CD14-positive monocyte (primary cell): ENCODE results near the gene STRN. TPM values are rescaled to one million over a fixed set of nuclear protein-coding genes. Genes with fewer than 3 reads are reported as not detected.
"Not testable (repeated sequence)": the region's sequence is repeated elsewhere in the genome, so short reads cannot be mapped to it uniquely, and the experiment has no call there.

ENCODE experiments used
- DNase-seq, 3 donors: peaks; one replicate each; pipeline ENCODE4 v3.0.0-alpha.2; 2011 to 2022
- H2AFZ ChIP-seq: 2 replicates; pipeline ENCODE4 v1.6.0; 2012; ENCODE audit warnings: mild to moderate bottlenecking, low read depth, low read length, inconsistent platforms; ENCODE audit not compliant: insufficient read depth, poor library complexity, severe bottlenecking
- H3K27ac ChIP-seq, 2 donors: 1 replicate in 1 of 2; 2 replicates in 1 of 2; pipeline ENCODE4 v1.5.1; 2012 to 2013; ENCODE audit warnings: low read length in 2 of 2, control low read depth in 1 of 2, inconsistent platforms in 1 of 2, low read depth in 1 of 2, mild to moderate bottlenecking in 1 of 2
- H3K27me3 ChIP-seq, 2 donors: one replicate each; pipeline versions ENCODE4 v1.6.0 to v1.6.1; 2011 to 2013; ENCODE audit warnings: low read length in 2 of 2; ENCODE audit not compliant: control insufficient read depth in 2 of 2, insufficient read depth in 2 of 2
- H3K36me3 ChIP-seq, 2 donors: replicated peaks in 1 of 2; 1 replicate in 1 of 2; 2 replicates in 1 of 2; pipeline versions ENCODE4 v1.5.1 to v1.6.1; 2012 to 2013; ENCODE audit warnings: low read length in 2 of 2, control low read depth in 1 of 2, inconsistent platforms in 1 of 2, mild to moderate bottlenecking in 1 of 2; ENCODE audit not compliant: insufficient read depth in 2 of 2, control insufficient read depth in 1 of 2
- H3K4me1 ChIP-seq, 2 donors: 1 replicate in 1 of 2; 2 replicates in 1 of 2; pipeline versions ENCODE4 v1.5.1 to v1.6.1; 2012 to 2013; ENCODE audit warnings: low read length in 2 of 2, control low read depth in 1 of 2, inconsistent platforms in 1 of 2, mild to moderate bottlenecking in 1 of 2, moderate library complexity in 1 of 2; ENCODE audit not compliant: insufficient read depth in 2 of 2, control insufficient read depth in 1 of 2
- H3K4me2 ChIP-seq: replicated peaks from 2 replicates; pipeline ENCODE3; 2012; ENCODE audit warnings: low read length, moderate library complexity, mild to moderate bottlenecking; ENCODE audit not compliant: poor library complexity, severe bottlenecking; ENCODE audit errors: extremely low read depth
- H3K4me3 ChIP-seq, 3 experiments: fragments of 200-600 bp in 1 of 3; sonication (generic) in 1 of 3; replicated peaks in 1 of 3; 1 replicate in 2 of 3; 2 replicates in 1 of 3; pipeline ENCODE4 v1.5.1; 2011 to 2013; ENCODE audit warnings: low read length in 3 of 3, mild to moderate bottlenecking in 3 of 3, control low read depth in 2 of 3, low read depth in 2 of 3, inconsistent platforms in 1 of 3, moderate library complexity in 1 of 3
- H3K79me2 ChIP-seq: 2 replicates; pipeline ENCODE4 v1.6.0; 2012; ENCODE audit warnings: mild to moderate bottlenecking, control low read depth, inconsistent platforms, low read length, moderate library complexity; ENCODE audit not compliant: insufficient read depth
- H3K9ac ChIP-seq: 2 replicates; pipeline ENCODE4 v1.6.0; 2017; ENCODE audit warnings: low read length, mild to moderate bottlenecking; ENCODE audit not compliant: insufficient read depth, poor library complexity, severe bottlenecking
- H3K9me3 ChIP-seq, 2 donors: replicated peaks in 1 of 2; 1 replicate in 1 of 2; 2 replicates in 1 of 2; pipeline versions ENCODE4 v1.5.1 to v1.6.1; 2012 to 2013; ENCODE audit warnings: low read length in 2 of 2, control low read depth in 1 of 2; ENCODE audit not compliant: control insufficient read depth in 1 of 2, insufficient read depth in 1 of 2
- H4K20me1 ChIP-seq: 2 replicates; pipeline ENCODE4 v1.6.0; 2012; ENCODE audit warnings: mild to moderate bottlenecking, low read length, control low read depth, moderate library complexity; ENCODE audit not compliant: insufficient read depth
- H3K27ac Mint-ChIP-seq, 7 donors: one replicate each; pipeline ENCODE4 v1.8.0; 2020; ENCODE audit warnings: mild to moderate bottlenecking in 7 of 7, mixed read lengths in 7 of 7, moderate library complexity in 6 of 7, inconsistent platforms in 2 of 7
- H3K27me3 Mint-ChIP-seq, 3 donors: one replicate each; pipeline ENCODE4 v1.8.0; 2021 to 2022; ENCODE audit warnings: low read depth in 3 of 3, mild to moderate bottlenecking in 3 of 3, mixed read lengths in 3 of 3, moderate library complexity in 3 of 3, inconsistent platforms in 1 of 3
- H3K36me3 Mint-ChIP-seq, 2 donors: one replicate each; pipeline ENCODE4 v1.8.0; 2020; ENCODE audit warnings: mixed read lengths in 2 of 2, inconsistent platforms in 1 of 2, mild to moderate bottlenecking in 1 of 2
- H3K4me1 Mint-ChIP-seq: one replicate; pipeline ENCODE4 v1.8.0; 2020; ENCODE audit warnings: mild to moderate bottlenecking, mixed read lengths
- H3K4me3 Mint-ChIP-seq, 2 donors: one replicate each; pipeline ENCODE4 v1.8.0; 2020; ENCODE audit warnings: mild to moderate bottlenecking in 2 of 2, mixed read lengths in 2 of 2, moderate library complexity in 1 of 2
- H3K9me3 Mint-ChIP-seq, 7 donors: one replicate each; pipeline ENCODE4 v1.8.0; 2020 to 2022; ENCODE audit warnings: mixed read lengths in 7 of 7, mild to moderate bottlenecking in 6 of 7, moderate library complexity in 6 of 7, inconsistent platforms in 2 of 7
- CTCF ChIP-seq: fragments of 200-600 bp; IDR thresholded peaks from one replicate; pipeline ENCODE4 v1.8.0; 2022; ENCODE audit warnings: antibody characterized with exemption, mild to moderate bottlenecking
- WGBS: methylation state at CpG from one replicate; pipeline ENCODE4 v1.1.5; 2013; ENCODE audit warnings: missing lambda C conversion rate; ENCODE audit not compliant: insufficient coverage; 5-methylcytosine and 5-hydroxymethylcytosine counted together
- intact Hi-C, 2 donors: fragments of 100-400 bp; cut with micrococcal nuclease; formaldehyde crosslinking; loops; one replicate each; pipeline versions ENCODE4 v1.15.0 to v1.15.1; 2023
- polyA plus RNA-seq, 3 donors: library from polyadenylated mRNA; depleted of rRNA in 1 of 3; unstranded in 2 of 3; stranded (reverse) in 1 of 3; fragments of 300-500 nt in 2 of 3; fragments of >200 nt in 1 of 3; fragmentation: Illumina TruSeq in 2 of 3; gene quantifications; 1 replicate in 2 of 3; 2 replicates in 1 of 3; pipeline ENCODE4 v1.2.3, GENCODE V29; 2012 to 2021

STRN gene
- polyA plus RNA-seq, 3 donors: 7.0 to 15.7 (median 10.7) TPM

DNA sequence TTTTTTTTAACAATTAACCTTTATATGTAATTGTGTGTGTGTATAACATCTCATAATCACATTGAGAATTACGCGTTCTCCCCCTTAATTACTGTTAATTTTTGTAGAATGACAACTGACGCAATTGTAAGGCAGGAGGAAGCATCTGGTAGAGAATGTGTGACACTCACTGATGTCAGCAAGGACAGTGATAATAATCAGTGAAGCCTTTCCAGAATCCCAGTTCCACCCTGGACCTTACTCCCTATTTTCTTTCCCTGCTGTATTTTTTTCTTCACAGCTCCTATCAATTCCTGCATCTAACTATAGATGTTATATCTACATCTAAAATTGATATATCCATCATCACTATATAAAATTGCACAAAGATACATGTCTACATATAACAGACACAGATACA, 16.1 kb upstream of the STRN start:
- intact Hi-C loops: no loop called here
- no peaks in the 10 kb centered on the region for H3K27me3 ChIP-seq
- Mint-ChIP-seq H3K9me3 (peaks cover 0 to 6% (median 3%) of the 10 kb centered on the region in 7 donors), H3K36me3 (peaks cover 40 to 61% of the 10 kb centered on the region in 2 donors), H3K4me3 (no peak overlapping the region), H3K27ac (peak overlapping the region in 1 of 7 donors; percentile 35), H3K27me3 (peaks cover 0 to 2% (median 0%) of the 10 kb centered on the region in 3 donors), H3K4me1 (no peaks in the 10 kb centered on the region)
- H3K27ac ChIP-seq: no peak overlapping the region
- no peak overlapping the region for H3K4me2 ChIP-seq
- H3K79me2 ChIP-seq: no peaks in the 10 kb centered on the region
- H2AFZ ChIP-seq: no peak overlapping the region
- H3K4me3 ChIP-seq: no peak overlapping the region
- no peak for TF ChIP-seq CTCF
- peaks cover 46 to 62% of the 10 kb centered on the region in 2 donors for H3K36me3 ChIP-seq
- H3K9ac ChIP-seq: no peak overlapping the region
- WGBS: no CpG with 5 or more reads among the region's 3 CpGs
- no peaks in the 10 kb centered on the region for H3K4me1 ChIP-seq
- no peaks in the 10 kb centered on the region for H4K20me1 ChIP-seq
- no peak for DNase-seq
- H3K9me3 ChIP-seq: no peaks in the 10 kb centered on the region

GRCh38 chr2:36981911-36982310, 15.6 kb upstream of the STRN start:
- H3K36me3 Mint-ChIP-seq: peaks cover 38 to 58% of the 10 kb centered on the region in 2 donors
- Histone ChIP-seq H3K9ac (no peak overlapping the region), H4K20me1 (no peaks in the 10 kb centered on the region), H3K27me3 (no peaks in the 10 kb centered on the region), H3K4me1 (no peaks in the 10 kb centered on the region), H3K36me3 (peaks cover 42 to 57% of the 10 kb centered on the region in 2 donors), H3K4me2 (no peak overlapping the region), H3K27ac (no peak overlapping the region), H3K4me3 (no peak overlapping the region), H3K79me2 (no peaks in the 10 kb centered on the region), H3K9me3 (no peaks in the 10 kb centered on the region), H2AFZ (no peak overlapping the region)
- TF ChIP-seq CTCF: no peak
- no CpG with 5 or more reads among the region's 2 CpGs for WGBS
- peaks cover 0 to 2% (median 0%) of the 10 kb centered on the region in 3 donors for H3K27me3 Mint-ChIP-seq
- intact Hi-C loops: no loop called here
- H3K9me3 Mint-ChIP-seq: peaks cover 0 to 6% (median 3%) of the 10 kb centered on the region in 7 donors
- DNase-seq: no peak
- no peak overlapping the region for H3K27ac Mint-ChIP-seq
- no peaks in the 10 kb centered on the region for H3K4me1 Mint-ChIP-seq
- H3K4me3 Mint-ChIP-seq: no peak overlapping the region

DNA sequence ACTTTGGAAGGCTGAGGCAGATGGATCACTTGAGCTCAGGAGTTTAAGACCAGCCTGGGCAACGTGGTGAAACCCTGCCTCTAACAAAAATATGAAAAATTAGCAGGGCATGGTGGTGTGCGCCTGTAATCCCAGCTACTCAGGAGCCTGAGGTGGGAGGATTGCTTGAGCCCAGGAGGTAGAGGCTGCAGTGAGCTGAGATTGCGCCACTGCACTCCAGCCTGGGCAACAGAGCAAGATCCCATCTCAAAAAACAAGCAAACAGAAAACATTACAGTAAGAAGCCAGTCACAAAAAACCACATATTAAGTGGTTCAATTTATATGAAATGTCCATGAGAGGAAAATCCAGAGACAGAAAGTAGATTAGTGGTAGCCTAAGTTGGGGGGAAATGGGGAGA, 12.7 kb upstream of the STRN start:
- H3K79me2 ChIP-seq, H3K27ac ChIP-seq, H3K4me3 Mint-ChIP-seq, H3K4me1 Mint-ChIP-seq, intact Hi-C loops, H3K27me3 ChIP-seq, H3K9me3 ChIP-seq, H3K4me3 ChIP-seq, H3K4me1 ChIP-seq, DNase-seq, H3K9ac ChIP-seq, H4K20me1 ChIP-seq, H3K9me3 Mint-ChIP-seq, H3K4me2 ChIP-seq, H2AFZ ChIP-seq, H3K27me3 Mint-ChIP-seq: not testable (repeated sequence)
- H3K36me3 Mint-ChIP-seq: peaks cover 24 to 44% of the 10 kb centered on the region in 2 donors
- H3K36me3 ChIP-seq: peaks cover 26 to 40% of the 10 kb centered on the region in 2 donors
- H3K27ac Mint-ChIP-seq: peak overlapping the region in 1 of 7 donors; percentile 15
- WGBS: 100% methylated on average over 1 of the region's 3 CpGs
